ENCODE measurements around the gene PIGS.

DNA sequence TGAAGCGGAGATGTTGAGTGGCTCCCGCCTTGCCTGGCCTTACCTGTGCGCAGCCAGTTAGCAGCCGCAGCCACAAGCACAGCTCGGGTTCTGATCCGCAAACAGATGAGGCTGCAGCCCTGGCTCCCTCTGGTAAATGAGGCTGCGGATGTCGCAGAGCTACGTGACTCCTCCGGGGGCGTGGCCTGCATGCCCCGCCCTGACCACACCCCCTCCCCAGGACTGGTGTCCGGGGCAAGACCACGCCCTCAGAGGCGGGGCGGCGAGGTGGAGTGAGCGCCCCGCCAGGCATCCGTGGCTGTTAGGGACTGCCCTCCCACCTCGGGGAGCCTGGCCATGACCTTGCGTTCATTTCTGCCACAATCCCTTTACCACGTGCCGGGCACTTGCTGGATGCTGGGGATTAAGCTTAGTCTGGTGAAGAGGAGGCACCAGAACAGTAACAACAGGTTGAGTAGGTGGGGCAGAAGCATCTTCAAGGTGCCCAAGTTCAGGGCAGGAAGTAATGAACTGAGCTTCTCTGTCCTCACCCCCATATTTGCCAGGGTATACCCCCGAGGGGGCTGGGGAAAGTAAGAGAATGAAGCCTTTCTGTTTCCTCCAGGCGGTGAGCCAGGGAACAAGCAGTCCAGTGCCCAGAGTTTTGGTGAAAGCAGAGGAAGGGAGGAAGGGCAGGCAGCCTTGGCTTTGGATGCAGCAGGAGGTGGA, 5.6 kb upstream of the PIGS start, which contains the start of gene ALDOC:
- TF ChIP-seq, protein P1, sequence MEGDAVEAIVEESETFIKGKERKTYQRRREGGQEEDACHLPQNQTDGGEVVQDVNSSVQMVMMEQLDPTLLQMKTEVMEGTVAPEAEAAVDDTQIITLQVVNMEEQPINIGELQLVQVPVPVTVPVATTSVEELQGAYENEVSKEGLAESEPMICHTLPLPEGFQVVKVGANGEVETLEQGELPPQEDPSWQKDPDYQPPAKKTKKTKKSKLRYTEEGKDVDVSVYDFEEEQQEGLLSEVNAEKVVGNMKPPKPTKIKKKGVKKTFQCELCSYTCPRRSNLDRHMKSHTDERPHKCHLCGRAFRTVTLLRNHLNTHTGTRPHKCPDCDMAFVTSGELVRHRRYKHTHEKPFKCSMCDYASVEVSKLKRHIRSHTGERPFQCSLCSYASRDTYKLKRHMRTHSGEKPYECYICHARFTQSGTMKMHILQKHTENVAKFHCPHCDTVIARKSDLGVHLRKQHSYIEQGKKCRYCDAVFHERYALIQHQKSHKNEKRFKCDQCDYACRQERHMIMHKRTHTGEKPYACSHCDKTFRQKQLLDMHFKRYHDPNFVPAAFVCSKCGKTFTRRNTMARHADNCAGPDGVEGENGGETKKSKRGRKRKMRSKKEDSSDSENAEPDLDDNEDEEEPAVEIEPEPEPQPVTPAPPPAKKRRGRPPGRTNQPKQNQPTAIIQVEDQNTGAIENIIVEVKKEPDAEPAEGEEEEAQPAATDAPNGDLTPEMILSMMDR (conservative IDR thresholded peaks at IDR 0.05) = no peak
- no peak for TF ChIP-seq EZH2 (IDR thresholded peaks at IDR 0.05; ENCODE audit: low read depth)

Data from PC-9 (cell line).